Panc1 (cell line): ENCODE data around the gene PLCB1.

Source experiments
- POLR2AphosphoS5 ChIP-seq: IDR thresholded peaks from 2 replicates; pipeline ENCODE4 v1.6.1; 2012; ENCODE audit warnings: mild to moderate bottlenecking, low read depth, low read length, moderate library complexity
- SIN3A ChIP-seq: IDR thresholded peaks from 2 replicates; pipeline ENCODE4 v1.6.1; 2012; ENCODE audit warnings: low read depth, mild to moderate bottlenecking, low read length, moderate library complexity, borderline replicate concordance; ENCODE audit not compliant: insufficient read depth
- TCF7L2 ChIP-seq: IDR thresholded peaks from 2 replicates; pipeline ENCODE4 v1.6.1; 2011; ENCODE audit warnings: mild to moderate bottlenecking, low read depth, low read length, inconsistent platforms
- TF ChIP-seq, protein P1 (sequence below): fragments of 450-650 bp; IDR thresholded peaks from 2 replicates; pipeline ENCODE4 v1.5.1; 2017; ENCODE audit warnings: mild to moderate bottlenecking
- TF ChIP-seq, protein P2 (sequence below), 2 experiments: IDR thresholded peaks; 2 replicates each; pipeline ENCODE4 v1.6.1; 2011 to 2012; ENCODE audit warnings: low read depth in 2 of 2, control low read depth in 1 of 2, low read length in 1 of 2, mild to moderate bottlenecking in 1 of 2, moderate library complexity in 1 of 2; ENCODE audit not compliant: insufficient read depth in 1 of 2

DNA sequence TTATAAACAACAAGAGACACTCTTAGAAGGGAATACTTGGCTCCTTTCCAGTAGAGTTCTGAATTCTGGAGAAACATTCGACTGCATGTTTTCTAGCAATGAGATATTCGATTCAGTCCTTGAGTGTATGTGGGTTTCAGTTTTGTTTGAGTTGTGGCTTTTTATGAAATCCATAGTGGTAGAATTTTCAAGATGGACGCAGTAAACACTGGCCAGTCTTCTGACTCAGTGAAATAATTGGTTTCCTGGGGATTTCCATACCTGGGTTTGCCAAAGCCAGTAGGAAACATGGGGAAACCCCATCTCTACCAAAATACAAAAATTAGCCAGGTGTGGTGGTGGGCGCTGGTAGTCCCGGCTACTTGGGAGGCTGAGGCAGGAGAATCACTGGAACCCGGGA, 663.3 kb downstream of the PLCB1 start:
- TF ChIP-seq, protein P1, sequence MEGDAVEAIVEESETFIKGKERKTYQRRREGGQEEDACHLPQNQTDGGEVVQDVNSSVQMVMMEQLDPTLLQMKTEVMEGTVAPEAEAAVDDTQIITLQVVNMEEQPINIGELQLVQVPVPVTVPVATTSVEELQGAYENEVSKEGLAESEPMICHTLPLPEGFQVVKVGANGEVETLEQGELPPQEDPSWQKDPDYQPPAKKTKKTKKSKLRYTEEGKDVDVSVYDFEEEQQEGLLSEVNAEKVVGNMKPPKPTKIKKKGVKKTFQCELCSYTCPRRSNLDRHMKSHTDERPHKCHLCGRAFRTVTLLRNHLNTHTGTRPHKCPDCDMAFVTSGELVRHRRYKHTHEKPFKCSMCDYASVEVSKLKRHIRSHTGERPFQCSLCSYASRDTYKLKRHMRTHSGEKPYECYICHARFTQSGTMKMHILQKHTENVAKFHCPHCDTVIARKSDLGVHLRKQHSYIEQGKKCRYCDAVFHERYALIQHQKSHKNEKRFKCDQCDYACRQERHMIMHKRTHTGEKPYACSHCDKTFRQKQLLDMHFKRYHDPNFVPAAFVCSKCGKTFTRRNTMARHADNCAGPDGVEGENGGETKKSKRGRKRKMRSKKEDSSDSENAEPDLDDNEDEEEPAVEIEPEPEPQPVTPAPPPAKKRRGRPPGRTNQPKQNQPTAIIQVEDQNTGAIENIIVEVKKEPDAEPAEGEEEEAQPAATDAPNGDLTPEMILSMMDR = no peak
- no peak for TF ChIP-seq POLR2AphosphoS5
- TF ChIP-seq, protein P2, sequence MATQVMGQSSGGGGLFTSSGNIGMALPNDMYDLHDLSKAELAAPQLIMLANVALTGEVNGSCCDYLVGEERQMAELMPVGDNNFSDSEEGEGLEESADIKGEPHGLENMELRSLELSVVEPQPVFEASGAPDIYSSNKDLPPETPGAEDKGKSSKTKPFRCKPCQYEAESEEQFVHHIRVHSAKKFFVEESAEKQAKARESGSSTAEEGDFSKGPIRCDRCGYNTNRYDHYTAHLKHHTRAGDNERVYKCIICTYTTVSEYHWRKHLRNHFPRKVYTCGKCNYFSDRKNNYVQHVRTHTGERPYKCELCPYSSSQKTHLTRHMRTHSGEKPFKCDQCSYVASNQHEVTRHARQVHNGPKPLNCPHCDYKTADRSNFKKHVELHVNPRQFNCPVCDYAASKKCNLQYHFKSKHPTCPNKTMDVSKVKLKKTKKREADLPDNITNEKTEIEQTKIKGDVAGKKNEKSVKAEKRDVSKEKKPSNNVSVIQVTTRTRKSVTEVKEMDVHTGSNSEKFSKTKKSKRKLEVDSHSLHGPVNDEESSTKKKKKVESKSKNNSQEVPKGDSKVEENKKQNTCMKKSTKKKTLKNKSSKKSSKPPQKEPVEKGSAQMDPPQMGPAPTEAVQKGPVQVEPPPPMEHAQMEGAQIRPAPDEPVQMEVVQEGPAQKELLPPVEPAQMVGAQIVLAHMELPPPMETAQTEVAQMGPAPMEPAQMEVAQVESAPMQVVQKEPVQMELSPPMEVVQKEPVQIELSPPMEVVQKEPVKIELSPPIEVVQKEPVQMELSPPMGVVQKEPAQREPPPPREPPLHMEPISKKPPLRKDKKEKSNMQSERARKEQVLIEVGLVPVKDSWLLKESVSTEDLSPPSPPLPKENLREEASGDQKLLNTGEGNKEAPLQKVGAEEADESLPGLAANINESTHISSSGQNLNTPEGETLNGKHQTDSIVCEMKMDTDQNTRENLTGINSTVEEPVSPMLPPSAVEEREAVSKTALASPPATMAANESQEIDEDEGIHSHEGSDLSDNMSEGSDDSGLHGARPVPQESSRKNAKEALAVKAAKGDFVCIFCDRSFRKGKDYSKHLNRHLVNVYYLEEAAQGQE (IDR thresholded peaks at IDR 0.05; ENCODE audit: insufficient read depth in 1 of 2, low read depth in 2 of 2, low read length in 1 of 2) = no peak
- TF ChIP-seq SIN3A = no peak
- no peak for TF ChIP-seq TCF7L2
